Measurements from ENCODE around the gene ITGB2.

GRCh38 chr21:44951186-44951915, 30.7 kb upstream of the ITGB2 start:
- no peak for TF ChIP-seq CTCF (IDR thresholded peaks at IDR 0.05 in 2 of 3, conservative IDR thresholded peaks at IDR 0.05 in 1 of 3; ENCODE audit: borderline replicate concordance in 1 of 3, insufficient read depth in 1 of 3, low read depth in 2 of 3, low read length in 2 of 3)
- TF ChIP-seq EZH2 (IDR thresholded peaks at IDR 0.05): no peak
- no peak for TF ChIP-seq ZNF274 (IDR thresholded peaks at IDR 0.05; ENCODE audit: low read depth, low read length)
- TF ChIP-seq, protein P1, sequence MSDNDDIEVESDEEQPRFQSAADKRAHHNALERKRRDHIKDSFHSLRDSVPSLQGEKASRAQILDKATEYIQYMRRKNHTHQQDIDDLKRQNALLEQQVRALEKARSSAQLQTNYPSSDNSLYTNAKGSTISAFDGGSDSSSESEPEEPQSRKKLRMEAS (IDR thresholded peaks at IDR 0.05): no peak
- no peak for TF ChIP-seq SP1 (IDR thresholded peaks at IDR 0.05; ENCODE audit: low read depth)
